NCI-H2196 treated with DMSO at 0.1 percent for 48 hours (cell line): ENCODE measurements around the gene INPP5K.
"Not testable (repeated sequence)": the region's sequence is repeated elsewhere in the genome, so short reads cannot be mapped to it uniquely, and the experiment has no call there.

Experiments
- DNase-seq: peaks from one replicate; lab custom pipeline; 2025; ENCODE audit not compliant: unreplicated experiment; lab: John Stamatoyannopoulos, UW

The INPP5K gene

DNA sequence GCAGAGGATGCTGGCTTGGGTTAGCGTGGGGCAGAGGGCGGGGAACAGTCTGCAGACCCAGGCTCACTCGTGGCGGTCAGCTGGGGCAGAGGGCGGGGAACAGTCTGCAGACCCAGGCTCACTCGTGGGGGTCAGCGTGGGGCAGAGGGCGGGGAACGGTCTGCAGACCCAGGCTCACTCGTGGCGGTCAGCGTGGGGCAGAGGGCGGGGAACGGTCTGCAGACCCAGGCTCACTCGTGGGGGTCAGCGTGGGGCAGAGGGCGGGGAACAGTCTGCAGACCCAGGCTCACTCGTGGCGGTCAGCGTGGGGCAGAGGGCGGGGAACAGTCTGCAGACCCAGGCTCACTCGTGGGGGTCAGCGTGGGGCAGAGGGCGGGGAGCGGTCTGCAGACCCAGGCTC, 7.7 kb downstream of the INPP5K start:
- DNase-seq, result not testable (repeated sequence)

DNA sequence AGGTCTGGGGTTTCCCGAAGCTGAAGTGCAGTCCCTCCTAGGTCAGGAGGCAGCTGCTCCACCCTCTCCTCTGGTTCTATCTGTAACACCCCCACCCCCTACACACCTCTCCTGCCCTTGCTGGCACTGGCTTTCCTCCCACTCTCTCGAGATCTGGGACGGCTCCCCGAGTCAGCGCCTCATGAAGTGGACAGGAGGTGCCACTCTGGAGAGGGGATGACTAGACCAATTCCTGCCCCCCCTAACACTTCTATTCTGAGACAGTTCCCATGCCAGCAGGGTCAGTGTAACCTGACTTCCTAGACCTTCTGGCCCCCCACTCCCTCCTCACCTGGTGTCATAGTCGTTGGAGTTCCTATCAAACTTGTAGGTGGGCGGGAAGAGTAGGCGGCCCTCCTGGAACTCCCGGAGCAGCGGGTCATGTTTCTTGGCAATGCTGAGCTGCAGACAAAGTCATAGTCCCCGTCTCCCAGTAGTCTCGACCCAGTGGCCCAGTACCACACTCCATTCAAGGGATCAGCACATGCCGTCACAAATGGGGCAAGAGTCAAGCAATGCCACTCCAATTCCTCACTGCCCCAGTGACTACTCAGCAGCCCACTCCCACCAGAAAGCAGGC, 9.7 kb downstream of the INPP5K start:
- no peak for DNase-seq

DNA sequence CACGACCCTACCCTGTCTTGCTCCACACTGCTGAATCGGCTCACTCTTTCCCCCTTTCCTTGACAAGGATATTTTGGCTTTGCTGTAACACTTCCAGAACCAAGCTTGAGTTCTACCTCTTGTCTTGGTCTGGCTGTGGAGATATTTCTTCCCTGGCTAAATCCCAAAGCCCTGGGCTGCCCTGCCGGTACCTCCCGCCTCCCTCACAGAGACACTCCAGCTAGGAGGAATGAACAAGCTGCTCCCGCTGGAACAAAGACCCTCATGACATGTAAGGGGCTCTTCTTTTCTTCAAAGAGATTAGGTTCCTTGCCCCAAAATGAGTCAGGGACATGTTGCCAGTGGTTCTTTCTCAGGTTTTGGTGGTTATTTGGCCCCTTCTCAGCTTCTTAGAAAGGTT, 10.8 kb downstream of the INPP5K start:
- DNase-seq, result no peak

DNA sequence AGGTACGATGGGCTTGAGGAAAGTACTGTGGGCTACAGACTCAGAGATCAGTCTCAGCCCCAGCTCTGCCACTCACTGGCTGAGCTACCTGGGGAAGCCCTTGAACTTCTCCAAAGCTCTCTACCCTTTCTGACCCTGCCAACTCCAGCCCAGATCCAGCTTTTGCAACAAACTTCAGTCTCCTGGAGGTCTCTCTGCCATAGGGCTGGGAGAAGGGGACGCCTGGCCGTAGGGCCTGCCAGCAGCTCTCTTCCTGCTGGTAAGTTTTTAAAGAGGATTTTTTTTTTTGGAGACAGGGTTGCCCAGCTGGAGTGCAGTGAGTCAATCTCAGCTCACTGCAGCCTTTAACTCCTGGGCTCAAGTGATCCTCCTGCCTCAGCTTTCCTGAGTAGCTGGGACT, 11.5 kb downstream of the INPP5K start:
- DNase-seq, result no peak

DNA sequence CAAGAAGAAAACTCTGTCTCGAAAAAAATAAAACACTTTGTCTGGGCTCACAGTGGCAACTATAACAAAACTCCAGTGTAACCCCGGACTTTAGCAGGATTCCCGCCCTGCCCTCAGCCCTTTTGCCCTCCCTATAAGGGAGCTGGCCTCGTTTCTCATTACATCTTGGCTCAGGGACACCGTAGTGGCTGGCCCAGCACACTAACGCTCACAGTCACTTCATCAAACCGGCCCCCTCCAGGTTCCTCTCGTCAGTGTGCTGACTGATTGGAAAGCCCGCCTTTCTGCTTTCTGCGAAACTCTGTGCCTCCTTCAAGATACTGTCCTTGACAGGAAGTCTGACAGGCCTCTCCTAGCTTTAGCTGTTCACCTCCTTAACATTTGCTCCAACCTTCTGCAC, 12.7 kb downstream of the INPP5K start:
- no peak for DNase-seq

DNA sequence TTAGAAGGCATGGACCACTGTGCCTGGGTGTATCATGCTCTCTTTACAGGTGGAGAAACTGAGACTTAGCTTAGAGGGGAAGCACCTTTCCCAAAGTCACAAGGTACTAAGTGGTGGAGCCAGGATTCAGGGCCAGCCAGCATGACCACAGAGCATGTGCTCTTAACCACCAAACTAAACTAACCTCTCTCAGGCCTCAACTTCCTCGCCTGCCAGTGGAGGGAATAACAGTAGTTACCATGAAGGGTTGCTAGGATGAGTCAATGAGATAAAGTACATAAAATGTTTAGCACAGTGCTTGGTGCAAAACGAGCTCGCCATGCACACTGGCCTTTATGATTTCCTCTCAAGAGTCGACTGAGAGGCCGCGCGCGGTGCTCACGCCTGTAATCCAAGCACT, 17.5 kb downstream of the INPP5K start:
- DNase-seq, result no peak

DNA sequence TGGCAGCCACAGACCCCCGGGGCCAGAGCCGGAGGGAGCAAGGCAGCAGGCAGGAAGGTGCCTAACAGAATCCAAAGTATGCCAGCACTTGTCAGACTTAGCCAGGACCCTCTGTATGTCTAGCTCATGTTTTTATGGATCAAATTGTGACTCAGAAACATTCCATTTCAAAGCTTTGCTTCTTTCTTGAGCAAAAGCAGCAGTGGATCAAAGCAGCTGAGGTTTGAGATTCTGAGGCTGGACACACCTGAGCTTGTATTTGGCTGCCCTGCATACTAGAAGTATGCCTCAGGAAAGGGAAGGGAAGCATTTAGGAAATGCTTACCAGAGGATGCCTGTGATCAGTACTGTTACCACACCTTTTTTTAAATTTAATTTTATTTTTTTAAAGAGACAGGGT, 18.2 kb downstream of the INPP5K start:
- DNase-seq, result no peak

DNA sequence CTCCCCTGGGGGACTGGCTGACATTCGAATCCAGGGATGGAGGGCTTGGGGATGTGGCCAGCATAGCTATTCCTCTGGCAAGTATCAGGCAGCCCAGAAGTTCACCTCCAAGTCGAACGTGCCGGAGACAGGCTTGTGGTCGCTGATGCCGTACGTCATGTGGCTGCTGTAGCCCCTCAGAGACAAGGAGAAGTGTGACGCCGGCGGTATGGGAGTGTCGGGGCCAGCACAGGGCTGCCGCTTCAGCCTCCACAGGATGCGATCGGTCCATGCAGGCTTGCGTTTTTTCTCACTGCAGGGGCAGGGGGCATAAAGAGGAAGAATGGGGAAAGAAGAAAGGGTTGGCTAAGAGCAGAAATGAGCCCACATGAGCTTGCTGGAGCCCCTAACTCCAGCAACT, 18.6 kb downstream of the INPP5K start:
- DNase-seq, result no peak

DNA sequence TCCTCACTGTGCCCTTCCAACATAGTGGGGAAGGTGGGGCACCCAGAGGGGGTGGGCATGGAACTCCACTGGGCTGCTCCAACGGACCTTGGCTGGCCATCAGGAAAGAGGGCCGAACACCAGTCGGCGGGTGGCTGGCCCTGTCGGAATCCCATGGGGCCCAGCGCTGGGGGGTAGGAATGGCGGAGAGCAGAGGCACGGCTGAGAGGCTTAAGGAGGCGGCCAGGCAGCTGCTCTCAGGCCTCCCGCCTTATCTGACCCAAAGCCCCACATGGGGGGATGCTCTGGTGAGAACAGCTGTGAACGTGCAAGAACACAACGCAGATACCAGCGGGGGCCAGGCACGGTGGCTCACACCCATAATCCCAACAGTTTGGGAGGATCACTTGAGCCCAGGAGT, 19.5 kb downstream of the INPP5K start:
- no peak for DNase-seq

DNA sequence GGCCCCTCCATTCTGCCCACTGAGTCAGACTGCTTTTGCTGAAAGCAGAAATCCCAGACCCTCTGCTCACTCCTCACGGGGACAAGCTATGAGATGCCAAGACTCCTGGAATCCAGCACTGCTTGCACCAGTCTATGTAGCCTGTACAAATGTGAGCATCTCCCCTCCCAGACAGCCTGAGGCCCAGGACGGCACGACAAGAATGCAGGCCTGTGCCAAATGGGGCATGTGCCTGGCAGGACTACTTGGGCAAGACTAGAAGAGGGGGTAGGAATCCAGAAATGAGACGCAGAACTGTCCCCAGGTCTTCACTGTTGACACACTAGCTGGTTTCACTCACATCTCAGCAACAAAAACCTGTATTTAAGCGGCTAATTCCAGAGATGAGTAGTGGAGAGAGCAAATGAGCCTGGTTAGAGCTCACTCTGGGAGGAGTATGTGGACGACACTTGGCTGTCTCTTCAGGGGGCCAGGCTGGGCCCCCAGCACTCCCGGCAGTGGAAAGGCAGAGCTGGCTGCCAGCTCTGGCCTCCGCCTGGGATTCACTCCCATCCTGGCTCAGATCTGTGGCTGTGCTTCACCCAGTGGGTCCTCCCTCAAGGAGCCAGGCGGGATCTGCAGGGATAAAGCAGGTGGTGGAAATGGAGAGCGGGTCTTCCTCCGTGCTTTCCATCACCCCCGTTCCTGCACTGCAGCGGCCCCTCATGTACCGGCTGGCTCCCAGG, 21.0 kb downstream of the INPP5K start:
- no peak for DNase-seq

DNA sequence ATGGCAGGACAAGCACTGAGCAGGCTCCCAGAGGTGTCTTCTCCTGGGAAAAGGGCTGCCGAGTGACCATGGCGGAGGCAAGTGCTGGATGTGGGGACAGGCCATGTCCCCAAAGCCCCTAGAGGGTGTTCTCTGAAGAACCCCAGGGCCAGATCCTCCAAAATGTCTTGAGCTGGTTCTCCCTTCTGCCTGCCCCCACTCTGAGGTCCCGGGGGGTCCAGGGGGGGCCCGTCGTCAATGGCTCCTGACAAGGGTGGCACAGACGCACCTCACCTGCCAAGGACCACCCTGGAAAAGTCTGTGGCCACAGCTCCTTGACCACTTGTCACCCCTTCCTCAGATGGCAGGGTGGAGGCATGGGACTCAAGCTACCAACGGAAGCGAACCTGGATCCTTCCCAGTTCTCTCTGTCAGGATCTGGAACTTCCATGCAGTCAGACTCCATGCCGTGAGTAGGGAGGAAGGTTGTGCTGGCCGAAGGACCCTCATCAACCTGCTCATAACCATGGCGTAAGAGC, 21.6 kb downstream of the INPP5K start:
- DNase-seq, result no peak

DNA sequence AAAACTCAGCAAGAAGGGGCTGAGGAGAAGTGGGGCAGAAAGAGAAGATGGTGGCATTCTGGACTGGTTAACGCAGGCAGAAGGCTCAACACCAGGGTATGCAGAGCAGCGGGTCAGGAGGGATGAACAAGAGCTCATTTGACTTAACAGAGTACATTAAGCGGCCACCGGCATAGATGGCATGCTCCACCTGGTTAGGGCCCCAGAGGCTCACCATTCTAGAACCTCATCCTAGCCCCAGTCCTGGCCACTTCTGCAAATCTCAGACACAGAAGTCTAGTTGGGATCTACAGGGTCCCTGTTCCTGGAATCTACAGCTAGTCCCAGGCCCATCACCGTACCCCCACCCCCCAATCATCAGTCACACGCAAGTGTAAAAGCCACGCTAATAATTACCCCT, 22.2 kb downstream of the INPP5K start:
- no peak for DNase-seq

DNA sequence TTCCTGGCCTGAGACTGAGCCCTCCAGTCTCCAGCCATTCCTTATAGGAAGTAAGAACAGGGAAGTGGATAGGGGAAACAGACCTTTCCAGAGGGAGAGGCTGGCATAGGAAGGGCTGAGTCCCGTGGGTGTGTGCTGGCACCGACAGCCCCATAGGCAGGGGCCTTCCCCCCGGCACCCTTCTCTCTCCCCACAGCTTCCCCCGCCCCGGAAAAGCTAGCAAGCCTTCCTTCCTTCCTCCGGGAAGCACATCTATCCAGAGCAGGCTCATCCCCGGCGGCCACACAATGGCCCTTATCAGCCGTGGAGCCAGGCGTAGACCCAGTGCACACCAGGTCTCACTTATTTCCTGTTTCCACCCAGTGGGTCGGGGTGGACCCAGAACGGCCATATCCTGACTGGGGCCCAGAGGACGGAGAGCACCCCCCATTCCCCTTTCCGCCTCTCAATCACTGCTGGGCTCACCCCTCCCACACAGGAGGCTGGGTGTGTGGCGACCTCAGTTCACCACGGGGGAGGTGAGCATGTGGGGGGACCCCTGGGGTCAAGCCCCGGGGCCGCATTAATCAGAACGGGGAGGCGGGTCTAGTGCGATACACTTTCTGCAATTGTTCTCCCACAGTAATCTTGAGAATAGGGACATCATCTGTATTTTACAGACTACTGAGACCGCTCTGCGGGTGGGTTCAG, 23.0 kb downstream of the INPP5K start:
- DNase-seq, result no peak

DNA sequence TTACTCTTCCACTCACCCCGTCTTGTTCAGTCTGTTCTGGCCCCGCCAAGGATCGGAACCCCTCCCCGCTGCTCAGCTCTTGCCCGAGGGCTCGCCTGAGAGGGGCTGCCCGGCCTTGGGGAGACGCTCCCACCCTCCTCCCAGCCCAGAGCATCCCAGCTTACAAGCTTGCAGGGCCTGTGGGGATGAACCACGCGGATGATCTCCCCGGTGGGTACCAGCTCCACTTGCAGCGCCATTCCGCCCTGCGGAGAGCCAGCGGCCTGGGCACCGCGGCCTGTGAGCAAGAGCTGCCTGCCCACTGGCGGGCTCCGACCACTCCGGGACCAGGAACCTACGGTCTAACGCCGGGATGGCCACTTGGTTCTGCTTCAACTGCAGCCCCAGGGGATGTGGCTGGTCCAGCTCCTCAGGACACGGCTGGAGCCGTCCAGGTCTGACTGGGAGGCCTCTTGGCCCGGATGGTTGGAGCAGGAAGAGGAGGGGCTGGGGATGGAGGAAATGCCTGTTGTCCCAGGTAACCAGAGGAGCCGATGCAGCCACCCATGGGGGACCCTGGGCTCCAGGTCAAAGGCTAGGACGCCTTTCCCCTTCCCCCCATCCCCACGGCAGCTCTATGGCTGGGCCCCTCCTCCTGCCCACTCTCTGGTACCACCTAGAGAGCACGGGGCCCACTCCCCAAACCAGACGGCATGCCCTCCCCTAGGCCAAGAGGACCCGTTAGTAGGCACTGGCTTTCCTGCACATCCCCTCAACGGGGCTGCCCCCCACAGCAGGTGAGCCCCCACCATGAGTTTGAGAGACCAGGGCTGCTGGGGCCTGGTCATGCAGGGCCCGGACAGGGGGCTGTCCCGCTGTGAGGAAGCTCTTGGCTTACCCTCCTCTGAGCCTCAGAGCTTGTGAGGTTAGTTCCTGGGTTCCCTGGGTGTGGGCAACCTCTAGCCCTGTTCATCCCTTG, 23.9 kb downstream of the INPP5K start, which contains the start of gene MYO1C:
MYO1C (minus strand) TSS at position 438 of the 958 bp plus-strand sequence; CDS start at position 239, 199 bp downstream.
- no peak for DNase-seq

DNA sequence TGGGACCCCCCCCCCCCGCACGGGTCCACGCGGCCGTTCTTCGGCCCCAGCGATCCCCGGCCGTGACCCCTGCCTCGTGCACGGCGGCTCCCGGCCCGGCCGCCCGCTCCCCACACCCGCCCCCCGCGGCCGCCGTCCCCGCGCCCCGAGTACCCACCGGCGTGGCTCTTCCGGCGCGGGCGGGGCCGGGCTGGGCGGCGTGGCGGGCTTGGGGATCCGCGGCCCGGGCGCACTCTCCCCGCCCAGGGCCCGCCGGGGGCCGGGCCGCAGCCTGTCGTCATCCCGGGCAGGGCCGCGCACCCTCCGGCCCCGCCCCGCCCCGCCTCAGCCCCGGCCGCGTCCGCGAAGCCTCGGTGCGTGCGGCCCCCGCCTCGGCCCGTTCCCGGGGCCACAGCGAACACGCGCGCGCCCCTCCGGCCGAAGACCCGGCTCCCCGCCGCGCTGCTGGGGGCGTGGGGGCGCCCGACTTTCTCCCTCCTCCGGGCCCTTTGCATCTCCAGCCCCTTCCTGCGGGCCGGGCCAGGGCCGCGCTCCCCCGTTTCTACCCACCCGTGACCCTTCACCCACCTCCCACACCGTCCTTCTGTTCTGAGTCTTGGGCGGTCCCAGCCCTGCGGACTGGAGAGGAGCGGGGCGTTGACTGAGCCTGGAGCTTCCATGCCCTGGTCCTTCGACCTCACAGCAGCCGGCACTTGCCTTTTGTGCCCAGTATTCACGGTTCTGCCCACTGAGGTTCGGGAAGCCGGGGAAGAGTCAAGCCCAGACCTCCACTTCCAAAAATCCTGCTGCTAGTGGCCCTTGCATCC, 24.8 kb downstream of the INPP5K start:
- no peak for DNase-seq

DNA sequence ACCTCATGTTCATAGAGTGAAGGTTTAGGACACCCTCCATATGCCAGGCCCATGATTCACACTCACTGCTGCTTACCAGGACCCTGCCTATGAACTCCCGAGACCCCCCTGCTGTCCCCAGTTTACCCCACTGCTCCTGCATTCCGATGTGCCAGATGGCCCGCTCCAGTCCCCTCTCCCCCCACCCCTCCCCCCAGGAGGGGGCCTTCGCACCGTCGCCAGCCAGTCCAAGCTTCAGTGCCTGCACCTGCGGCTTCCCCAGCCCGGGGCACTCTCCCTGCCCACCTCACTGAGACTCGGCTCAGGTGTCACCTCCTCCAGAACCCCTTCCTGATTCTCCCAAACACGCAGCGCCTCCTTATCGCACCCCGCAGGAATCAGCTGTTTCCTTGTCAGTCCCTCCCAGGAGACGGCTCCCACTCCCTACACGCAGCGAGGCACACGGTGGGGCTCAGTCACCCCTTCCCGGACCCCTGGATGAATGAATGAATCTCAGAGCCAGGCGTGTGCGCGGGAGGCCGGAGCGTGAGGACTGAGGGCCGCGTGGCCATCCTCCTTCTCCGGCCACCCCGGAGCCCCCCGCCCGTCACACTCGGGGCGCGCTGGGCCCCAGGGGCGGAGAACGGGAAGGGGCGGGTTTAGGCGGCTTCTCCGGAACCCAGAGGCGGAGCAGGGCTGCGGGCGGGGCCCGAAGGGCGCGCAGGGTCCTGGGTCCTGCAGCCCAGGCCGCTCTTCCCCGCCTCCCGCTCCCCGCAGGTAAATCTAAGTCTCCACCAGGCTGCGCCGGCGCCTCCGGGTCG, 25.6 kb downstream of the INPP5K start:
- DNase-seq, result no peak

DNA sequence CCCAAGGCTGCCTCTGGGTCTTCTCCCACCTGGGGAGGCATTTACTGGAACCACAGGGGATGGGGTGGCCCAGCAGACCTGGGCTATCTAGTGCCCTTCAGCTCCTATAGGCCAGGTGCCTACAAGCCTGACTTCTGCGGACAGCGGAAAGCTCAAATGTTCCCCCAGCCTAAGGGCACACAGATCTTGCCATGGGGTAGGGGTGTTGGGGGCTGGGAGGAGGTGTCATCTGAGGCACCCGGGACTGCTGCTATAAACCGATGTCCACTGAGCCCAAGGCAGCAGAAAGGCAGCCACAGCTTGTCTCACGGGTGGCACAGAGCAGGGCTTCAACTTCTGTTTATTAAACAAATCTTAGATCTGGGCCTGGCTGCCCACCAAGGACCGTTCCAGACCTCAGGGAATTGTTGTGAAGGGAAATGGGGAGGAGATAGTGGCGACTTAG, 27.6 kb downstream of the INPP5K start:
- no peak for DNase-seq

DNA sequence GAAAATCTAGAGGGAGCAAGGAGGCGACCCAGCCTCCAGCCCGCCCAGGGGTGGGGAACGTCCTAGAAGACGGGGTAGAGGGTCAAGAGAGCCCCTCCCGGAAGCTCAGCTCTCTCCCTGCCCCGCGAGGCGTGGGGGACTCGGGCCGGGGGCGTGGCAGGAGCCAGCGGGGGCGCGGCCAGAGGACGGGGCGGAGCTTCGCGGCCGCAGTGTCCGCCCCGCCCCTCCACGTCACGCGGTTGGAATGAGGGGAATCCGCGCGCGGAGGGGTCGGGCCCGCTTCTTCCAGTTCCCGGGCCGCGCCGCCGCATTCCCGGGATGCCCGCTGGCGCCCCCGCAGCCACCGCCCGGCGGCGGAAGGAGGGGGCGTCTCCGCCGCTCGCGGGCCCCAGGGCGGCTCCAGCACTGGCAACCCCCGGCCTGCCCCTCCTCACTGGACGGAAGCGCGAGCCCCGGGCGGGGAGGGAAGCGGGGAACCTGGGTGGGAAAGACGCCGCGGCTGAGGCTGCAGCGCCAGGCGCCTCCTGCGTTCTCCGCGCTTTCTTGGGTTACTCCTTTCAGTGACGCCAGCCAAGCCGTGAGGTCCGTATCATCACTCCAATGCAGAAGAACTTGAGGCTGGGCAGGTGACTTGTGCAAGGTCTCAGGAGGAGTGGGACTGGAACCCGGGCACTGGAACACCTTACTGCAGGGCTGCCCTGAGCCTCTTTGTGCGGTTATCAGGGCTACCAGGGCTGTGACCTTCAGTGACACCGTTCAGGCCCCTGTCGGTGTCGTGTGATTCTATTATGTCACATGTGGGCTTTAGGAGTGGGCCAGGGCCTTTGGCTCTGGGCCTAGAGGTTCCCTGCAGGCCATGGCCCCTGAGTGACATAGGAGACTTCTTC, 28.2 kb downstream of the INPP5K start:
- peak; percentile 23 for DNase-seq
